T-helper 1 cell treated with Interleukin-12 subunit alpha and Interleukin-12 subunit beta and Interleukin-4 antibody, amounts not matched to agents 30 μg/mL and 1 μg/mL, for 36 hours (primary cell): ENCODE measurements around the gene GNA15.
"Not testable (repeated sequence)": the region's sequence is repeated elsewhere in the genome, so short reads cannot be mapped to it uniquely, and the experiment has no call there.

ENCODE experiments used
- H3K27ac Mint-ChIP-seq: one replicate; pipeline ENCODE4 v1.8.0; 2021; ENCODE audit warnings: mild to moderate bottlenecking, mixed read lengths
- H3K27me3 Mint-ChIP-seq: one replicate; pipeline ENCODE4 v1.8.0; 2021; ENCODE audit warnings: low read depth, mixed read lengths
- H3K36me3 Mint-ChIP-seq: one replicate; pipeline ENCODE4 v1.8.0; 2021; ENCODE audit warnings: low read depth, mixed read lengths
- H3K4me1 Mint-ChIP-seq: one replicate; pipeline ENCODE4 v1.8.0; 2021; ENCODE audit warnings: low read depth, mixed read lengths
- H3K4me3 Mint-ChIP-seq: one replicate; pipeline ENCODE4 v1.8.0; 2021; ENCODE audit warnings: mild to moderate bottlenecking, moderate library complexity, mixed read lengths
- H3K9me3 Mint-ChIP-seq: one replicate; pipeline ENCODE4 v1.8.0; 2021; ENCODE audit warnings: mixed read lengths

GNA15 gene

GRCh38 chr19:3202895-3203294 is 67.1 kb downstream of the GNA15 start:
- not testable (repeated sequence) for H3K27me3 Mint-ChIP-seq, H3K27ac Mint-ChIP-seq, H3K4me3 Mint-ChIP-seq, H3K4me1 Mint-ChIP-seq, H3K36me3 Mint-ChIP-seq, H3K9me3 Mint-ChIP-seq

GRCh38 chr19:3203805-3204645 is 68.2 kb downstream of the GNA15 start:
- no peaks in the 10 kb centered on the region for H3K27me3 Mint-ChIP-seq
- H3K36me3 Mint-ChIP-seq, result peaks cover 2% of the 10 kb centered on the region
- no peaks in the 10 kb centered on the region for H3K9me3 Mint-ChIP-seq
- no peaks in the 10 kb centered on the region for H3K4me1 Mint-ChIP-seq
- H3K27ac Mint-ChIP-seq, result no peak overlapping the region
- H3K4me3 Mint-ChIP-seq, result no peak overlapping the region

DNA sequence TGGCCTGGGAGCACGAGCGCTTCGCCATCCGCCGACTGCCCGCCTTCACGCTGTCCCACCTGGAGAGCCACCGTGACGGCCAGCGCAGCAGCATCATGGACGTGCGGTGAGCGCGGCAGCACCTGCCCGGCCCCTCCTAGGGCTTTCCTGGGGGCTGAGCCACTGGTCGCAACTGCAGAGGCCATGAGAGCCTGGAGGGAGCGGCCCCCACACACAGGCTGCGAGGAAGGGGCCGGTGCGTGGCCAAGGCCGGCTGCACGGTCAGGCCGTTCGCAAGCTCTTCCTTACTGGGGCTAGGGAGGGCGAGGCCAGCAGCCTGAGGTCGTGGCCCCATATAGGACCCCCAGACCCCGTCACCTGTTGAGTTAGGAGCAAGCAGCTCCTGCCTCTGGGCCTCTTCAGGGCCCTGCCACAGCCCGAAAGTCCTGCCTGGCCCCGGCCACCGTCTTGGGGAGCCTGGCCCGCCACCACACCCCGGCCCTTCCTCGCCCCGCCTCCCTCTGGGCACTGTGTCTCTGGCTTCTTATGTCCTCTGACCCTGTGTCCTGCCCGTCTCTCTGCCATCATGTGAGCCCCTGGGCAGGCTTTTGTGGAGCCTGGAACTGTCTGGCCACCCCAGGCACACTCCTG is 68.9 kb downstream of the GNA15 start:
- H3K27ac Mint-ChIP-seq, result no peak overlapping the region
- no peaks in the 10 kb centered on the region for H3K4me1 Mint-ChIP-seq

DNA sequence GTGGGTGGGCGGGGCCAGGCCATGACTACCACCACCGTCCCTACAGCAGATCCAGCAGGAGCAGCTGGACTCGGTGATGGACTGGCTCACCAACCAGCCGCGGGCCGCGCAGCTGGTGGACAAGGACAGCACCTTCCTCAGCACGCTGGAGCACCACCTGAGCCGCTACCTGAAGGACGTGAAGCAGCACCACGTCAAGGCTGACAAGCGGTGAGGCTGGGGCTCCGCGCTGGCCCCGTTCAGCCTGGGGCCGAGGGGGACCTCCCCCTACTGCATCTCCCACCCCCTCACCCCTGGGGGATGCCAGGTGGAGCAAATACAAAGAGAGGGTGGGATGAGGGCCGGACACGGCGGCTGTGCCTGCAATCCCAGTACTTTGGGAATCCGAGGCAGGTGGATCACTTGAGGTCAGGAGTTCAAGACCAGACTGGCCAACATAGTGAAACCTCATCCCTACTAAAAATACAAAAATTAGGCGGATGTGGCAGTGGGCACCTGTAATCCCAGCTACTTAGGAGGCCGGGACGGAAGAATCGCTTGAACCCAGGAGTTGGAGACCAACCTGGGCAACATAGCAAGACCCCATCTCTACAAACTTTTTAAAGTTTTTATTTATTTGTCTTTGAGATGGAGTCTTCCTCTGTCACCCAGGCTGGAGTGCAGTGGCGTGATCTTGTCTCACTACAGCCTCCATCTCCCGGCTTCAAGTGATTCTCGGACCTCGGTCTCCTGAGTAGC is 70.6 kb downstream of the GNA15 start:
- Mint-ChIP-seq H3K9me3 (no peaks in the 10 kb centered on the region), H3K27me3 (no peaks in the 10 kb centered on the region), H3K4me3 (no peak overlapping the region), H3K27ac (no peak overlapping the region), H3K36me3 (peaks cover 7% of the 10 kb centered on the region), H3K4me1 (no peaks in the 10 kb centered on the region)

More for the DNA sequence above, 68.9 kb downstream of the GNA15 start:
- Mint-ChIP-seq H3K4me3 (no peak overlapping the region), H3K27me3 (no peaks in the 10 kb centered on the region), H3K9me3 (no peaks in the 10 kb centered on the region), H3K36me3 (peaks cover 7% of the 10 kb centered on the region)

- Mint-ChIP-seq H3K9me3 (no peaks in the 10 kb centered on the region), H3K27ac (no peak overlapping the region), H3K4me3 (no peak overlapping the region), H3K36me3 (peaks cover 7% of the 10 kb centered on the region), H3K27me3 (no peaks in the 10 kb centered on the region), H3K4me1 (no peaks in the 10 kb centered on the region)
Observed at GRCh38 chr19:3207461-3208242, 71.8 kb downstream of the GNA15 start.

DNA sequence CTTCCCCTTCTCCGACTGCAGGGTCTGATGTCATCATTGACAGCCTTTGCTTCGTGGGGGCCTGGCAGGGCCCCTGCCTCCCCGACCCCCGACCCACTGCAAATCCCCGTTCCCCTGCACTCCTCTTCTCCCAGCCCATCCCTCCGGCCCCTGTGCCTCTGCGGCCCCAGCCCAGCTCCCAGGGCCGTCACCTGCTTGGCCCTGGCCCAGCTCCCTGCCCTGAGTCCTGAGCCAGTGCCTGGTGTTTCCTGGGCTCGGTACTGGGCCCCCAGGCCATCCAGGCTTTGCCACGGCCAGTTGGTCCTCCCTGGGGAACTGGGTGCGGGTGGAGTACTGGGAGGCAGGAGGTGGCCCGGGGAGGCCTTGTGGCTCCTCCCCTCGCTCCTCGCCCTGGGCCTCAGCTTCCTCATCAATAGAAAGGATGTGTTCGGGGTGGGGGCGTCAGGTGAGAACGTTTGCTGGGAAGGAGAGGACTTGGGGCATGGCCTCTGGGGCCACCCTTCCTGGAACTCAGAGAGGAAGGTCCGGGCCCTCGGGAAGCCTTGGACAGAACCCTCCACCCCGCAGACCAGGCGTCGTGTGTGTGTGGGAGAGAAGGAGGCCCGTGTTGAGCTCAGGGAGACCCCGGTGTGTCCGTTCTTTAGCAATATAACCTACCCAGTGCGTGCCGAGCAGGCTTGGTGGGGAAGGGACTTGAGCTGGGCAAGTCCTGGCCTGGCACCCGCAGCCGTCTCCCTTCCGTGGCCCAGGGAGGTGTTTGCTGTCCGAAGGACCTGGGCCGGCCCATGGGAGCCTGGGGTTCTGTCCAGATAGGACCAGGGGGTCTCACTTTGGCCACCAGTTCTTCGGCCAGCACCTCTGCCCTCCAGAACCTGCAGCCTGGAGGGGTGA is 72.7 kb downstream of the GNA15 start:
- Mint-ChIP-seq H3K4me1 (no peaks in the 10 kb centered on the region), H3K9me3 (no peaks in the 10 kb centered on the region), H3K27ac (no peak overlapping the region), H3K4me3 (no peak overlapping the region), H3K36me3 (peaks cover 7% of the 10 kb centered on the region), H3K27me3 (no peaks in the 10 kb centered on the region)

GRCh38 chr19:3210347-3211017 is 74.6 kb downstream of the GNA15 start:
- no peaks in the 10 kb centered on the region for H3K27me3 Mint-ChIP-seq
- no peaks in the 10 kb centered on the region for H3K4me1 Mint-ChIP-seq
- no peak overlapping the region for H3K27ac Mint-ChIP-seq
- H3K36me3 Mint-ChIP-seq, result peaks cover 7% of the 10 kb centered on the region
- H3K9me3 Mint-ChIP-seq, result no peaks in the 10 kb centered on the region
- H3K4me3 Mint-ChIP-seq, result no peak overlapping the region

GRCh38 chr19:3211191-3211590 is 75.4 kb downstream of the GNA15 start:
- Mint-ChIP-seq H3K27me3 (no peaks in the 10 kb centered on the region), H3K36me3 (peaks cover 7% of the 10 kb centered on the region), H3K4me1 (no peaks in the 10 kb centered on the region), H3K9me3 (no peaks in the 10 kb centered on the region), H3K27ac (no peak overlapping the region), H3K4me3 (no peak overlapping the region)

- Mint-ChIP-seq H3K27me3 (no peaks in the 10 kb centered on the region), H3K4me3 (no peak overlapping the region), H3K9me3 (no peaks in the 10 kb centered on the region), H3K4me1 (no peaks in the 10 kb centered on the region), H3K36me3 (peaks cover 7% of the 10 kb centered on the region), H3K27ac (no peak overlapping the region)
Observed at GRCh38 chr19:3213159-3213558, 77.3 kb downstream of the GNA15 start.
